ENCODE results near the gene WNT3A.

The WNT3A gene

GRCh38 chr1:228088586-228089498 is 82.0 kb downstream of the WNT3A start:
- DNase-seq: no peak

GRCh38 chr1:228089519-228090380 is 83.0 kb downstream of the WNT3A start:
- no peak for DNase-seq

GRCh38 chr1:228090613-228091081 is 83.8 kb downstream of the WNT3A start:
- no peak for DNase-seq

GRCh38 chr1:228091084-228091483 is 84.3 kb downstream of the WNT3A start:
- DNase-seq: no peak

GRCh38 chr1:228092342-228093049 is 85.7 kb downstream of the WNT3A start:
- DNase-seq: no peak

- DNase-seq: no peak
These were observed 86.5 kb downstream of the WNT3A start for GRCh38 chr1:228093050-228093906.

- DNase-seq: no peak
These were observed 87.7 kb downstream of the WNT3A start for GRCh38 chr1:228094432-228095016.

GRCh38 chr1:228095161-228095560 is 88.4 kb downstream of the WNT3A start:
- no peak for DNase-seq

GRCh38 chr1:228095938-228096337 is 89.1 kb downstream of the WNT3A start:
- DNase-seq: no peak

GRCh38 chr1:228096416-228097332 is 89.9 kb downstream of the WNT3A start:
- no peak for DNase-seq

GRCh38 chr1:228097333-228098081 is 90.7 kb downstream of the WNT3A start:
- DNase-seq: no peak

GRCh38 chr1:228098323-228098931 is 91.6 kb downstream of the WNT3A start:
- no peak for DNase-seq

GRCh38 chr1:228099331-228099732 is 92.5 kb downstream of the WNT3A start:
- DNase-seq: no peak

GRCh38 chr1:228100822-228101613 is 94.2 kb downstream of the WNT3A start:
- DNase-seq: no peak

- no peak for DNase-seq
These were observed 94.8 kb downstream of the WNT3A start for GRCh38 chr1:228101614-228101993.

GRCh38 chr1:228101994-228102790 is 95.4 kb downstream of the WNT3A start:
- no peak for DNase-seq

- peak; percentile 82 for DNase-seq
These were observed 96.2 kb downstream of the WNT3A start, which contains the start of gene C1orf35 for GRCh38 chr1:228102791-228103620. Gene C1orf35, minus strand, starts transcription at chr1:228103325. Its CDS starts 98 bp downstream, at chr1:228103227.

Measured in NCI-H1436 treated with DMSO at 0.1 percent for 48 hours (cell line).